Measurements from ENCODE around the gene RFC2.
"Not testable (repeated sequence)": the region's sequence is repeated elsewhere in the genome, so short reads cannot be mapped to it uniquely, and the experiment has no call there.

The RFC2 gene

DNA sequence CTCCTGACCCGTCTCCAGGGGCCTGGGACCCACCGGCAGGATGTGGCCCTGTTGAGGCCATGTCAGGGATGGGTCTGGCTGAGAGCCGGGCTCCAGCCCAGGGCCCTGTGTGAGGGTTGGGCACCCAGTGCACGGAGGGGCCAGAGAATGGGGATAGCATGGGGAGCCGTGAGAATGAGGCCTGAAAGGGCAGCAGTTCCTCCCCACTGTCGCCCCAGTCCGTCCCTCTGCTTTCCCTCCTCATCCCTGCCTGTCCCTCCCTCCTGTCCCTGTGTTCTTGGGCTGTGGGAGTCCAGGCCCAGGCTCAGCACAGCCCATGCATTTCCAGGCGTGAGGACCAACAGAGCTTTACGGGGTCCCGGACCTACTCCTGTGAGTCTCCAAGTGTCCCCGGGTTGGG lies 34.8 kb downstream of the RFC2 start:
- DNase-seq (ENCODE audit: low read depth in 1 of 2, low spot score in 1 of 2): no peak

DNA sequence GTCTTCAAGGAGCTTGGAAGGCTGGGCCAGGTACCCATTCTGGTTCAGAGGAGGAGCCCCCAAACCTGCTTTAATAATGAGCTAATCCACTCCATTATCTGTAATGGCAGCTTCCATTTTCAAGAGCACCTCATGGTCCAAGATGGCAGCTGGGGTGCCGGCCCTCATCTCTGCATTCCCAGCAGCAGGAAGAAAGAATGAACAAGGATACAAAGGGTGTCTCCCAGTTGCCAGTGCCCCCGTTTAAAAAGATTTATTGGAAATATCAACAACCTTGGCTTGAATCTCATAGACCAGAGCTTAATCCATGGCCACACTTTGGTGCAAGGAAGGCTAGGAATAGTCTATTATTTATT lies 35.9 kb downstream of the RFC2 start:
- no peak for DNase-seq (ENCODE audit: low read depth in 1 of 2, low spot score in 1 of 2)

DNA sequence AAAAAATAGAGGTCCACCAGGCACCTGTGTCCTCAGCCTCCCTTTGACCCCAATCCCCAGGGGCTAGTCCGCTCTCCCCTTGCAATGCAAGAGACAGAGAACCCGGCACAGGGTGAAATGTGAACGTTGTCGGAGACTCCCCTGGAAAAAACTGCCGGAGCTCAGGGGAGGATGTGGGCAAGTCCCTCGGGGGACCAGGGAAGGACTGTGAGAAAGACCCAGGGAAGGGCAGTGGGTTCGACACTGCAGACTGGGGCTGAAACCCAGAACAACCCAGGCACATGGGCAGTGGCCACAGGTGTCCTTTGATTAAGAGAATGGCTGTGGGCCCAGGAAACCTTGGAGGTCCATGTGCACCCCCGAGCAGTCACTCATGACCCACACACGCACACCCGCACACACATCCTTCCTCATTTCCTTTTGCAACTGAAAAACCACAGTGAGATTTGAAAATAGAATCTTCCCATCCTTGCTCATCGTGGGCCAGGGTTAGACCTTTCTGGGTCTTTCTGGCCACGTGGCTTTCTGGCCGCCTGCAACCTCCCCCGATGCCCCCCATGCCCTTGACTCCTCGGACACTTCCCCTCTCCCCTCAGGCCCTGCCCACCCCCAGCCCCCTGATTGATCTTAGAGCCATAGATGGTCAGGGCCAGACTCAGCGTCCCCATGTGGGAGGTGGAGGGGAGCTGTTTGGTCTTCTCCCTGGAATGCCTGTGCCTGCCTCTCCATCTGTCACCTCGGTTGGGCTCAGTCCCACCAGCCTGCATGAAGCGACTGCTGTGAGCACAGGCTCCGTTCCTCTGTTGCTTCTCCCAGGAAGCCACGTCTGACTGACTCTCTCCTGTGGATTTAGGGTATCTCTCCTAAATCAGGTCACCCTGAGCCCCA lies 36.5 kb downstream of the RFC2 start:
- no peak for DNase-seq (ENCODE audit: low read depth in 1 of 2, low spot score in 1 of 2)

DNA sequence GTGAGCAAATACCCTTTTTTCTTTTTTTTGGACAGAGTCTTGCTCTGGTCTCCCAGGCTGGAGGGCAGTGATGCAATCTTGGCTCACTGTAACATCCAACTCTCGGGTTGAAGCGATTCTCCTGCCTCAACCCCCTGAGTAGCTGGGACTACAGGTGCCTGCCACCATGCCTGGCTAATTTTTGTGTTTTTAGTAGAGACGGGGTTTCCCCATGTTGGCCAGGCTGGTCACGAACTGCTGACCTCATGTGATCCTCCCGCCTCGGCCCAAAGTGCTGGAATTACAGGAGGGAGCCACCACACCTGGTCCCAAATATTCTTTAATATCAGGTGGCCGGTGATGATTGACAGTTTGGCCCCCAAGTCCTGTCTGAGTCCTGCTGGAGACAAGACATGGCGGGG lies 37.8 kb downstream of the RFC2 start:
- no peak for DNase-seq (ENCODE audit: low read depth in 1 of 2, low spot score in 1 of 2)

DNA sequence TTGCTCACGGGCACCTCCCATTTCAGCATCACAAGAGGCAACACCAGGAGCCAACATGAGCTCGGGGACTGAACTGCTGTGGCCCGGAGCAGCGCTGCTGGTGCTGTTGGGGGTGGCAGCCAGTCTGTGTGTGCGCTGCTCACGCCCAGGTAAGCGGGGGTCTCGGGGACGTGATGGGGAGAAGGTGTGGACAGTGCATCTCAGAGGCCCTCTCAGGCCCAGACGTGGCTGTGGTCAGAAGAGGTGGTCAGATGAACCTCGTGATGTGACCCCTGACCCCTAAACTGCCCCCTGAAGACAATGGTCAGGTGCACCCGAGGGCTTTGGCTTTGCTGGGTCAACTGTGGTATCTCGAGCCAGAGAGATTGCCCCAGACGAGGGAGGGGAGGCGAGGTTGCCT lies 38.3 kb downstream of the RFC2 start:
- DNase-seq (ENCODE audit: low read depth in 1 of 2, low spot score in 1 of 2): no peak

DNA sequence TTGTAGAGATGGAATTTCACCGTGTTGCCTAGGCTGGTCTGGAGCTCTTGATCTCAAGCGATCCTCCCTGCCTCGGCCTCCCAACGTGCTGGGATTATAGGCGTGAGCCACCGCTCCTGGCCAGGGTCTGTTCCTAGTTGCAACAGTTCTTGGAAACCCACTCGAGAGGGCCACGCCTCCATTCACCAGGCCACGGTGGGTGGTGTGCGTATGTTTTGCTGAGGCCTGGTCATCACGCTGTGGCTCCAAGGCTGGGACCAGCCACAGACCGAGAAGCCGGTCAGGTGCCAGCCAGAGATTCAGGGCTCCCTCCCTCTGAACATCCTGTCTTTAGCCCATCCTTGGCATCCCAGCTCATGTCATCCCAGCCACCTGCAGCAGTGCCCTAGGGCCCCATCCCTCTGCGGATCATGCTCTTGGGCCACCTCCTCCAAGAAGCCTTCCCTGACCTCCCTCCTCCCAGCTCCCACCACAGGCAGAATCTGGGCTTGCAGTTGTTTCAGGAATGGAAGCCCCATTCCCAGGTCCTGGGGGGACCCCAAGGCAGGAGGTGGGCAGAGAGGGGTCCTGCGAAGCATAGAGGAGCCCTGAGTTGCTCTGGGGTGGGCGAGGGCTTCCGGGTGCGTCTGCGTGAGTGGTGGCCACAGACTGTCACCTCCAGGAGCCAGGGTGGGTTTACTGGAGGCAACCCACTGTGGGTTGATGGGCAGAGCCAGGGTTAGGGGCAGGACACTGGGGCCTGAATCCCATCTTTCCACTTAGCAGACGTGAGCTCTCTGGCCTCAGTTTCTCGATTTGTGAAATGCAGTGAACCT lies 39.2 kb downstream of the RFC2 start:
- DNase-seq (ENCODE audit: low read depth in 1 of 2, low spot score in 1 of 2): no peak

DNA sequence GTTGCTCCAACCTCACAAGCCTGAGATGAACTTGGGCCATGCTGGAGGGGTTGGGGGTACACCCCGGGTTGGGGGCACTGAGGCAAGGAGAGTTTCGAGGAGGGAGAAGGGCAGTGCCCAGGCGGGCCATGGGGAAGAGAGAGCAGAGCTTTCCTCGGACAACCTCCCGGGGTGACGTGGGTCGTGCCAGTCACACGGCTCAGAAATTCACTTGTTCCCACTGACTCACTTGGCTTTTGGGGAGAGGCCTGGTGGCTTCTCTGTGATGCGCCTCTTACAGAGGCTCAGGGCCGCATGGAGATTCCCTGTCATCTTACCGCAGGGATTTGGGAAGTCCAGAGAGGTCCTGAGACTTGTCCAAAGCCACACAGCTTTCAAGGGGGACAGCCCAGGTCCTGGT lies 41.5 kb downstream of the RFC2 start:
- DNase-seq (ENCODE audit: low read depth in 1 of 2, low spot score in 1 of 2): no peak

DNA sequence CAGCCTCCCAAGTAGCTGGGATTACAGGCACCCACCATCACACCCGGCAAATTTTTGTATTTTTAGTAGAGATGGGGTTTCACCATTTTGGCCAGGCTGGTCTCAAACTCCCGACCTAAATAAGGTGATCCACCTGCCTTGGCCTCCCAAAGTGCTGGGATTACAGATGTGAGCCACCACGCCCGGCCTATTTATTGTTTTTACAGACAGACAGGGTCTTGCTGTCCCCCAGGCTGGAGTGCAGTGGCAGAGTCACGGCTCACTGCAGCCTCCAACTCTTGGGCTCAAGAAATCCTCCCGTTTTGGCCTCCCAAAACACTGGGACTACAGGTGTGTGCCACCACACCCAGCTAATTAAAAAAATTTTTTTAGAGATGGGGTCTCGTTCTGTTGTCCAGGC lies 46.0 kb downstream of the RFC2 start:
- DNase-seq (ENCODE audit: low read depth in 1 of 2, low spot score in 1 of 2): not testable (repeated sequence)

DNA sequence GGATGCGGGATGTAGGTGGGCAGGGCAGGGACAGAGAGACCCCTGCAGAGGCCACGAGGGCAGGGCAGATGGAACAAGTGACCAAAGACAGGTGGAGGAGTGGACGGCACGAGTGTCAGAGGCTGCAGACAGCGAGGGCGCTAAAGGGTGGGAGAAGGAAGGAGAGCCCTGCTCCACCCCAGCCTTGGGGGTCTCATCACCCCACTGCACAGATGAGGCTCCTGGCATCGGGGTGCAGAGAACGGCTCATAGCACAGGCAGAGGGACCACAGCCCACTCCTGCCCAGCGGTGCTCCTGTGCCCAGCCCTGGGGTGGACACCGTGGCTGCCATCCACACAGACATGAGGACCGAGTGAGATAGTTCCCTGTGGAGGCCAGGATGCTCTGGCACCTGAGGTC lies 46.6 kb downstream of the RFC2 start:
- no peak for DNase-seq (ENCODE audit: low read depth in 1 of 2, low spot score in 1 of 2)

DNA sequence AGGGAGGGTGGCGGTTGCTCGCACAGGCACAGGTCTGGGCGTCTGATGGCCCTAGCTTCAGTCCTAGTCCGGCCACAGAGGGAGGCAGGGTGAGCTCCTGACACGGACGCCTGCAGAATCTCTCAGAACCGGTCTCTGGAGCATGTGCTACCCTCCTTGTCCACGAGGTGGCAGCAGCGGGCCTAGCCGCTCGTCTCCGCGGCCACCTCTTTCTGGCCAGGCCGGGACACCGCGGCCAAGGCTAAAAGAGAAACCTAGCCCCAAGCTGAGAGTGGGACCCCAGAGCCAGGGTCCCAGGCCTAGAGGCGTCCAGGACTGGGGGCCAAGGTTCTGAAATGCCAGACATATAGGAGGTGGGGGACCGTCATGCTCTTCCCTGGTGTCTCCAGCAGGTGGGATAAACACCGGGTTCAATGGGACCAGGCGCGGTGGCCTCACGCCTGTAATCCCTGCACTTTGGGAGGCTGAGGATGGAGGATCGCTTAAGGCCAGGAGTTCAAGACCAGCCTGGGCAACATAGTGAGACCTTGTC lies 47.5 kb downstream of the RFC2 start:
- peak; percentile 60 to 76 for DNase-seq (ENCODE audit: low read depth in 1 of 2, low spot score in 1 of 2)

DNA sequence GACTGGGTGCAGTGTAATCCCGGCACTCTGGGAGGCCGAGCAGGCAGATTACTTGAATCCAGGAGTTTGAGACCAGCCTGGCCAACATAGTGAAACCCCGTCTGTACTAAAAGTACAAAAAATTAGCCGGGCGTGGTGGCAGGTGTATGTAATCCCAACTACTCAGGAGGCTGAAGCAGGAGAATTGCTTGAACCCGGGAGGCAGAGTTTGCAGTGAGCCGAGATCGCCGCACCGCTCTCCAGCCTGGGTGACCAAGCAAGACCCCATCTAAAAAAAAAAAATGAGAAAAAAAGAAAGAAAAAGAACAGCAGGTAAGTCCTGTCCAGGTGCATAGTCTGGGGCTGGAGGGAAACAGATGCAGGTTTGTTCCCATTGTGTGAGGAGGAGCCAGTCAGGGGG lies 48.1 kb downstream of the RFC2 start:
- not testable (repeated sequence) for DNase-seq (ENCODE audit: low read depth in 1 of 2, low spot score in 1 of 2)

DNA sequence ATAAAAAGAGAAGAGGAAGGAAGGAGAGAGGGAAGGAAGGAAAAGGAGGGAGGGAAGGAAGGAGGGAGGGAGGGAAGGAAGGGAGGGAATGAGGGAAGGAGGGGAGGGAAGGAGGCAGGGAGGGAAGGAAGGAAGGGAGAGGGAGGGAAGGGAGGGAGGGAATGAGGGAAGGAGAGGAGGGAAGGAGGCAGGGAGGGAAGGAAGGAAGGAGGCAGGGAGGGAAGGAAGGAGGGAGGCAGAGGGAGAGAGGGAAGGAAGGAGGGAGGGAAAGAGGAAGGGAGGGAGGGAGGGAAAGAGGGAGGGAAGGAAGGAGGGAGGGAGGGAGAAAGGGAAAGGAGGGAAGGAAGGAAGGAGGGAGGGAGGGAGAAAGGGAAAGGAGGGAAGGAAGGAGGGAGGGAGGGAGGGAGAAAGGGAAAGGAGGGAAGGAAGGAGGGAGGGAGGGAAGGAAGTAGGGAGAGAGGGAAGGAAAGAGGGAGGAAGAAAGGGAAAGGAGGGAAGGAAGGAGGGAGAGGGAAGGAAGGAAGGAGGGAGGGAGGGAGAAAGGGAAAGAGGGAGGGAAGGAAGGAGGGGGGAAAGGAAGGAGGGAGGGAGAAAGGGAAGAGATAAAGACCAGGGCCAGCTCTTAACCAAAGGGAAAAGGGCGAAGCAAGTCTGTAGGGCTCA lies 50.1 kb downstream of the RFC2 start:
- DNase-seq (ENCODE audit: low read depth in 1 of 2, low spot score in 1 of 2): no peak

DNA sequence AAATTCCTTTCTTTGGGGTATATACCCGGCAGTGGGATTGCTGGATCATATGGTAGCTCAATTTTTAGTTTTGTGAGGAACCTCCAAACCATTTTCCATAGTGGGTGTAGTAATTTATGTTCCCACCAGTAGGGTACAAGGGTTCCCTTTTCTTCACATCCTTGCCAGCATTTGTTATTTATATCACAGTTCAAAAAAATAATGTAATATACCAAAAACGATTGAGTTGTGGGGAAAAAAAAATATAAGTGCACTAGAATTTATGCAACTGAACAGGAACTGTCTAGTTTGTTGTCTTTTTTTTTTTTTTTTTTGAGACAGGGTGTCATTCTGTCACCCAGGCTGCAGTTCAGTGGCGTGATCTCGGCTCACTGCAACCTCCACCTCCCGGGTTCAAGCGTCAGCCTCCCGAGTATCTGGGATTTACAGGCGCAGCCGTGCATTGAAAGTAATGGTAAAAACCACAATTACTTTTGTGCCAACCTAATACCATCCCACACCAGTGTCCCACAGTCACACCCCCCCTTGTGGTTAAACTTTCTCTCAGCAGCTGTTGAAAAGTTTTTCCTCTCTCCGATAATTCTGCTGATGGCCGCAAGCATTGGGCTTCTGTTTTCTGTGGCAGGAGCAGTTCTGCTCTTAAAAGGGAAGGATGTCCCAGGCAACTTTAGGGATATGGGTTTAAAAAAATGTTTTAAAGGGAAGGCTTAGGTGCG lies 51.2 kb downstream of the RFC2 start:
- DNase-seq (ENCODE audit: low read depth in 1 of 2, low spot score in 1 of 2): no peak

DNA sequence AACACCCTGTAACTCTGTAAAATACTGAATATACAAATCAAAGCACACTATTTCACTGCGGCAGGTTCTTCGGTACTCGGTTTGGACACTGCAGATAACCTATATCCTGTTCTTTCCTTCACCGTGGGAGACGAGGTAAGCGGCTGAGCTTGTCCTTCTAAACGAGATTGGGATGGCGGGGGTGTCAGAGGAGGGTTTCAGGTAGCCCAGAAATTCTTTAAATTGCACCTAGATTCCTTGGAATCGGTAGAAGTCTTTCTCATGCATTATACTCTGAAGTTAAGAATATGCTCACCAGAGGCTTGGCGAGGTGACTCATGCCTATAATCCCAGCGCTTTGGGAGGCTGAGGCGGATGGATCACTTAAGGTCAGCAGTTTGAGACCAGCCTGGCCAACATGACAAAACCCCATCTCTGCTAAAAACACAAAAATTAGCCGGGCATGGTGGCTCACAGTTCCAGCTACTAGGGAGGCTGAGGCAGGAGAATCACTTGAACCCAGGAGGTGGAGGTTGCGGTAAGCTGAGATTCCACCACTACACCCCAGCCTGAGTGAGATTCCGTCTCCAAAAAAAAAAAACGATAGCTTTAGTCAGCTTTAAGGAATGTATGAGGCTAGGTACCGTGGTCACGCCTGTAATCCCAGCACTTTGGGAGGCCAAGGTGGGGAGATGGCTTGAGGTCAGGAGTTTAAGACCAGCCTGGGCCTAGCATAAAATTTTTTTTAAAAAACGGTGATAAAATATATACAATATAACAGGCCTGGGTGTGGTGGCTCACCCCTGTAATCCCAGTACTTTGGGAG lies 54.4 kb downstream of the RFC2 start:
- no peak for DNase-seq (ENCODE audit: low read depth in 1 of 2, low spot score in 1 of 2)

DNA sequence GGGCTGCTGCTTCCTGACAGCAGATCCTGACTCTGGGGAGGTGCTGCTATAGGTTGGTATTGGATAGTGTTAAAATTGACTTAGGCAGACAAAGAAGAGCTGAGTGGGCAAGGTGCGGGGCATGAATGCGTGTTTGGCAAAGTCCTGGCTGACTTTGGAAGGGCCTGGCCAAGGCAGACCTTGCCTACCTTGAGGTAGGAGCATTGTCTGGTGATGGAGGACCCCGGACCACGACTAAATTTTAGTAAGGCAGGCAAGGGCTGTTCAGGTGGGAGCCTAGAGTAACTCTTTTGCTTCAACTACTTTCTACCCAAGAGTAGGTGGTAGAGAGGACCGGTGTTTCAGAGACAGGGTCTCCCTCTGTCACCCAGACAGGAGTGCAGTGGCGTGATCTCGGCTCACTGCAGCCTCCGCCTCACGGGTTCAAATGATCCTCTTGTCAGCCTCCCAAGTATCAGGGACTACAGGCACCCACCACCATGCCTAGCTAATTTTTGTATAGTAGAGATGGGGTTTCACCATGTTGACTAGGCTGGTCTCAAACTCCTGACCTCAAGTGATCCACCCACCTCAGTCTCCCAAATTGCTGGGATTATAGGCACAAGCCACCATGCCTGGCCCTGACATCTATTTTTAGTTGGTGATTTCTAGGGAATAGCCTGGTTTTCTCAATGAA lies 56.6 kb downstream of the RFC2 start:
- DNase-seq (ENCODE audit: low read depth in 1 of 2, low spot score in 1 of 2): no peak

DNA sequence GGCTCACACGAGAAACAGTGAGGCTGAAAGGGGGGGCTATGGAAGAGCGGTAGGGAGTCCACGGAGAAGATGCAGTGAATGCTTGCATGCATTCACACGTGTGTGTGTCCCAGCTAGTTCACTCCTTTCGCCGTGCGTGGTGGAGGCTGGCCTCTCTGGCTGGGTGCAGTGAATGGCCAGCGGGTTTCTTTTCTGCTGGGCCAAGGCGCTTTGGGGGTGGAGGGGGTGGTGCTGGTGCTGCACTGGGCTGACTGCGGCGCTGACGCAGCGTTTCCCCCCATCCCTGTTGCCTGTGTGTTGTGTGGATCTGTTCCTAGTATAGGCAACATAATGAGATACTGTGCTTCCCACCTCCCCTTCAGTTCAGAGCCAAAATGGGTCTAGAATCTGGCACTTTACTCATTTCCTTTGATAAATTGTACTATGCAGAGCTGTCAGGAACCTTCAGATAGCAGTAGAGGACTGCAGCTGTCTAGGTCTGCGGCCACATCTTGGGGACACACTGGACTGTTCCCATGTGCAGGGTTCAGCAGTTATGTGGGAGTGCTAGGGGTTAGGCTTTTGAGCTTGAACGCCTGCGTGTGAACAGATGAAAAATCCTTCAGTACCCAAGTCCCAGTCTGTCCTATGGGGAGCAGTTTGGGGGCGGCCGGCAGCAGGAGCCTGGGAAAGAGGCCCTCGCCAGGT lies 58.1 kb downstream of the RFC2 start:
- DNase-seq (ENCODE audit: low read depth in 1 of 2, low spot score in 1 of 2): not testable (repeated sequence)

DNA sequence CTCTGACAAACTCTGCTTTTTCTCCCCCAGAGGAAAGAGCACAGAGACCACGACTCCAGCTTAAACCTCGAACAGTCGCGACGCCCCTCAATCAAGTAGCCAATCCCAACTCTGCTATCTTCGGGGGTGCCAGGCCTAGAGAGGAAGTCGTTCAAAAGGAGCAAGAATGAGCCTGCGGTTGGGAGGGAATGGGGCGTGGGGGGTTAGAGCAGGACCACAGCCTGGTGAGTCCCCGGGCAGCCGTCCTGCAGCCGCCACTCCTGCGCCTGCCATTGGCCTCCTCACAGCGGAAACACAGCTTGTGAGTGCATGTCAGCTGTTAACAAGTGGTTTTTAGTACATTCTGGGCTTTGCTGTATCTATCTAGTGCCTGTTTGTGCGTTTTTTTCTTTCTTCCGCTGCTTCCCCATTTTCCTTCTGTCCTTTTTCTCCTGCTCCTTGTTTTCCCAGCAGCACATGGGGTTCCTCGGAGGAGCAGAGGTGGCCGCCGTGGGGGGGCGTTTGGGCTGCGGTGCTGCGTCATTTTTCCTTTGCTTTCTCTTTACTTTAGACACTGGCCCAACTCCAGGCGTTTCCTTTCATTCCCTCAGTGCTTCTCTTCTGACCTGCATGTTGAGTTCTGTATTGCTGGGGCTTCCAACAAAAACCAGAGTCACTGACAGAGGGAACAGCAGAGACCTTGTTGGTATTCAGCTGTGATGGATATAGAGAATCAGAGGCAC lies 58.9 kb downstream of the RFC2 start:
- not testable (repeated sequence) for DNase-seq (ENCODE audit: low read depth in 1 of 2, low spot score in 1 of 2)

DNA sequence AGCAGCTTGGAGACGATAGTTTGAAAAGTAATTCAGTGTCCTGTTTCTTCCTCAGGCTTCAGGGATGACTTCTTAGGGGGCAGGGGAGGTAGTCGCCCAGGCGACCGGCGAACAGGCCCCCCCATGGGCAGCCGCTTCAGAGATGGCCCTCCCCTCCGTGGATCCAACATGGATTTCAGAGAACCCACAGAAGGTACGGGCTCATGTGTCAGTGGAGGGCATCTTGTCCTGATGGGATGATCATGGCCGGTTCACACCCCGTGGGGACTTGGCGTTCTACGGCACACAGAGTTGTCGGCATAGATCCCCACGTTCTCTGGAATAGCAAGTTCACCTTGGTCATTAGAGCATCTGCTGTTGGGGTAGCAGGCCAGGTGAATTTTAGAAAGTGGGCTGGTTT lies 59.5 kb downstream of the RFC2 start:
- DNase-seq (ENCODE audit: low read depth in 1 of 2, low spot score in 1 of 2): no peak

Data from activated T-helper 1 cell treated with anti-CD3 and anti-CD28 coated beads, Interleukin-2, amount 50 U/mL, for 16 hours (primary cell).